Osteoblast (primary cell): ENCODE measurements around the gene TIGD1. TPM values are rescaled to one million over a fixed set of nuclear protein-coding genes. Genes with fewer than 3 reads are reported as not detected.
A peak's percentile ranks its signal among the peaks of the same experiment; 100 is the strongest.

ENCODE experiments used
- DNase-seq: peaks from one replicate; pipeline ENCODE4 v3.0.0; 2011; ENCODE audit warnings: low spot score, mixed read lengths; ENCODE audit not compliant: insufficient read length; ENCODE audit errors: missing footprints
- H2AFZ ChIP-seq: 2 replicates; pipeline ENCODE4 v1.6.0; 2011; ENCODE audit warnings: mild to moderate bottlenecking, low read length
- H3K27ac ChIP-seq: 2 replicates; pipeline ENCODE4 v1.5.1; 2011; ENCODE audit warnings: mild to moderate bottlenecking, low read depth, low read length, moderate library complexity
- H3K27me3 ChIP-seq: 2 replicates; pipeline ENCODE4 v1.6.0; 2012; ENCODE audit warnings: mild to moderate bottlenecking, control low read depth, inconsistent platforms, low read length, moderate library complexity; ENCODE audit not compliant: insufficient read depth
- H3K36me3 ChIP-seq: 2 replicates; pipeline ENCODE4 v1.5.1; 2011; ENCODE audit warnings: mild to moderate bottlenecking, low read length, control low read depth, moderate library complexity; ENCODE audit not compliant: insufficient read depth
- H3K4me1 ChIP-seq: 2 replicates; pipeline ENCODE4 v1.5.1; 2011; ENCODE audit warnings: mild to moderate bottlenecking, low read length, control low read depth, moderate library complexity; ENCODE audit not compliant: insufficient read depth
- H3K4me2 ChIP-seq: 2 replicates; pipeline ENCODE4 v1.6.0; 2011; ENCODE audit warnings: mild to moderate bottlenecking, low read length; ENCODE audit not compliant: insufficient read depth
- H3K4me3 ChIP-seq: fragments of 200-600 bp; sonication (generic); 3 replicates; pipeline ENCODE4 v1.5.1; 2012; ENCODE audit warnings: mild to moderate bottlenecking, low read length, inconsistent platforms; ENCODE audit not compliant: insufficient read depth
- H3K79me2 ChIP-seq: 2 replicates; pipeline ENCODE4 v1.6.0; 2012; ENCODE audit warnings: mild to moderate bottlenecking, low read length, control low read depth, inconsistent platforms; ENCODE audit not compliant: insufficient read depth
- H3K9me3 ChIP-seq: 2 replicates; pipeline ENCODE4 v1.5.1; 2011; ENCODE audit warnings: low read depth, low read length, control low read depth
- H4K20me1 ChIP-seq: 2 replicates; pipeline ENCODE4 v1.6.0; 2012; ENCODE audit warnings: mild to moderate bottlenecking, low read length, control low read depth; ENCODE audit not compliant: insufficient read depth
- CTCF ChIP-seq: IDR thresholded peaks from 2 replicates; pipeline ENCODE4 v1.5.1; 2011; ENCODE audit warnings: mild to moderate bottlenecking, low read depth, low read length, moderate library complexity; ENCODE audit errors: extremely low read depth
- total RNA-seq: library from RNA; depleted of rRNA; stranded (reverse); fragments of >200 nt; gene quantifications from 2 replicates; pipeline ENCODE4 v1.2.3, GENCODE V29; 2012

Gene TIGD1
- total RNA-seq, 1 donor = 5.8 TPM

GRCh38 chr2:232578626-232579025, 28.3 kb upstream of the TIGD1 start:
- Histone ChIP-seq H3K4me3 (no peak overlapping the region), H3K36me3 (peaks cover 19% of the 10 kb centered on the region), H3K4me1 (peaks cover 19% of the 10 kb centered on the region), H3K4me2 (no peak overlapping the region), H2AFZ (no peak overlapping the region), H3K79me2 (no peaks in the 10 kb centered on the region), H3K27ac (no peak overlapping the region), H4K20me1 (no peaks in the 10 kb centered on the region), H3K27me3 (no peaks in the 10 kb centered on the region), H3K9me3 (no peaks in the 10 kb centered on the region)
- no peak for TF ChIP-seq CTCF
- DNase-seq = no peak

- DNase-seq = no peak
- Histone ChIP-seq H3K27ac (no peak overlapping the region), H2AFZ (no peak overlapping the region), H3K4me2 (no peak overlapping the region), H3K4me3 (no peak overlapping the region), H3K36me3 (peaks cover 23% of the 10 kb centered on the region), H3K27me3 (no peaks in the 10 kb centered on the region), H4K20me1 (no peaks in the 10 kb centered on the region), H3K79me2 (no peaks in the 10 kb centered on the region), H3K4me1 (peaks cover 19% of the 10 kb centered on the region), H3K9me3 (no peaks in the 10 kb centered on the region)
- no peak for TF ChIP-seq CTCF
Measured at GRCh38 chr2:232577841-232578240, 27.5 kb upstream of the TIGD1 start.

- peaks cover 26% of the 10 kb centered on the region for H3K36me3 ChIP-seq
- H3K9me3 ChIP-seq = no peaks in the 10 kb centered on the region
- H4K20me1 ChIP-seq = no peaks in the 10 kb centered on the region
- no peak overlapping the region for H3K4me3 ChIP-seq
- H2AFZ ChIP-seq = no peak overlapping the region
- H3K27me3 ChIP-seq = no peaks in the 10 kb centered on the region
- DNase-seq = no peak
- no peaks in the 10 kb centered on the region for H3K79me2 ChIP-seq
- H3K4me1 ChIP-seq = peaks cover 19% of the 10 kb centered on the region
- H3K4me2 ChIP-seq = no peak overlapping the region
- H3K27ac ChIP-seq = peak overlapping the region; percentile 51
- TF ChIP-seq CTCF = no peak
Measured at GRCh38 chr2:232576995-232577394, 26.6 kb upstream of the TIGD1 start.

GRCh38 chr2:232575404-232575746, 25.0 kb upstream of the TIGD1 start:
- no peaks in the 10 kb centered on the region for H3K79me2 ChIP-seq
- no peak overlapping the region for H3K27ac ChIP-seq
- H3K9me3 ChIP-seq = no peaks in the 10 kb centered on the region
- H3K27me3 ChIP-seq = no peaks in the 10 kb centered on the region
- H3K4me1 ChIP-seq = peaks cover 19% of the 10 kb centered on the region
- H3K36me3 ChIP-seq = peaks cover 22% of the 10 kb centered on the region
- DNase-seq = no peak
- no peak overlapping the region for H2AFZ ChIP-seq
- no peak overlapping the region for H3K4me3 ChIP-seq
- TF ChIP-seq CTCF = no peak
- H4K20me1 ChIP-seq = no peaks in the 10 kb centered on the region
- H3K4me2 ChIP-seq = no peak overlapping the region
